Measurements from ENCODE around the gene POLN. TPM values are rescaled to one million over a fixed set of nuclear protein-coding genes. Genes with fewer than 3 reads are reported as not detected.

POLN gene
- total RNA-seq, 1 experiment from 2014 or later, result 3.5 TPM

DNA sequence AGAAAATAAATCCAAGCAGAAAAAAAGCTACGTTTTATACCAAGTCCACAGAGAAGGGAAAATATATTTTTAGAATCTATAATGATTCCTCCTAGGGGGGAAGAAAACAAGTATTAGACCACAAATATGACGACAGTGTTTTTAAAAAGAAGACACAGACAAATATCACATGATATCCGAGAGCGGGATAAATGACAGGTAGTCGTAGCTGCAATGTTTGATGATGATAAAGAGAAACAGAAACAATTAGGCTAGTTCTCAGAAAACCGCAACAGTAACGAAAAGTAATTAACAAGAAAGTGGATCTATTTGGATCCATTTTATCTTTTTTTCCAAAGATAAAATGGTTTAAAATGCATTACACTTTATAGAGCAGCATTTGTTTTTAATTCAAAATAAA is 918 bp downstream of the POLN start:
- peaks cover 31% of the 10 kb centered on the region for H3K4me1 Mint-ChIP-seq
- ChIA-PET CTCF (interaction anchor here (0.9 to 2.9 kb wide), 5 partner anchors 20 to 201 kb away, joined by 3 to 32 read pairs (median 5); partner anchors contain the start of gene CFAP99), POLR2A (interaction anchor here (0.6 to 1.4 kb wide), 3 partner anchors 21 to 205 kb away, joined by 3 to 6 read pairs (median 5); partner anchors contain the start of gene MXD4)
- peaks cover 23% of the 10 kb centered on the region for H3K9me3 Mint-ChIP-seq
- peaks cover 13% of the 10 kb centered on the region for H3K27me3 Mint-ChIP-seq (ENCODE audit: low read depth)
- ATAC-seq (no peak), DNase-seq (ENCODE audit: low spot score) (no peak)
- H3K36me3 Mint-ChIP-seq, result peaks cover 23% of the 10 kb centered on the region
- 0 out of 2 replicates have a peak overlapping the region, but pooled peaks have one; percentile 35 for H3K27ac Mint-ChIP-seq
- H3K4me3 Mint-ChIP-seq, result peak overlapping the region; percentile 82
- TF ChIP-seq ZNF423 (CRISPR knock-in tag; IDR thresholded peaks at IDR 0.05), result no peak
- TF ChIP-seq, protein P1, sequence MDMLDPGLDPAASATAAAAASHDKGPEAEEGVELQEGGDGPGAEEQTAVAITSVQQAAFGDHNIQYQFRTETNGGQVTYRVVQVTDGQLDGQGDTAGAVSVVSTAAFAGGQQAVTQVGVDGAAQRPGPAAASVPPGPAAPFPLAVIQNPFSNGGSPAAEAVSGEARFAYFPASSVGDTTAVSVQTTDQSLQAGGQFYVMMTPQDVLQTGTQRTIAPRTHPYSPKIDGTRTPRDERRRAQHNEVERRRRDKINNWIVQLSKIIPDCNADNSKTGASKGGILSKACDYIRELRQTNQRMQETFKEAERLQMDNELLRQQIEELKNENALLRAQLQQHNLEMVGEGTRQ (CRISPR knock-in tag; IDR thresholded peaks at IDR 0.05), result no peak
- TF ChIP-seq, protein P2, sequence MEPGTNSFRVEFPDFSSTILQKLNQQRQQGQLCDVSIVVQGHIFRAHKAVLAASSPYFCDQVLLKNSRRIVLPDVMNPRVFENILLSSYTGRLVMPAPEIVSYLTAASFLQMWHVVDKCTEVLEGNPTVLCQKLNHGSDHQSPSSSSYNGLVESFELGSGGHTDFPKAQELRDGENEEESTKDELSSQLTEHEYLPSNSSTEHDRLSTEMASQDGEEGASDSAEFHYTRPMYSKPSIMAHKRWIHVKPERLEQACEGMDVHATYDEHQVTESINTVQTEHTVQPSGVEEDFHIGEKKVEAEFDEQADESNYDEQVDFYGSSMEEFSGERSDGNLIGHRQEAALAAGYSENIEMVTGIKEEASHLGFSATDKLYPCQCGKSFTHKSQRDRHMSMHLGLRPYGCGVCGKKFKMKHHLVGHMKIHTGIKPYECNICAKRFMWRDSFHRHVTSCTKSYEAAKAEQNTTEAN (CRISPR knock-in tag; IDR thresholded peaks at IDR 0.05), result no peak
- no peak for TF ChIP-seq GRHL2 (CRISPR knock-in tag; IDR thresholded peaks at IDR 0.05; ENCODE audit: insufficient replicate concordance, severe bottlenecking)
- TF ChIP-seq, protein P3, sequence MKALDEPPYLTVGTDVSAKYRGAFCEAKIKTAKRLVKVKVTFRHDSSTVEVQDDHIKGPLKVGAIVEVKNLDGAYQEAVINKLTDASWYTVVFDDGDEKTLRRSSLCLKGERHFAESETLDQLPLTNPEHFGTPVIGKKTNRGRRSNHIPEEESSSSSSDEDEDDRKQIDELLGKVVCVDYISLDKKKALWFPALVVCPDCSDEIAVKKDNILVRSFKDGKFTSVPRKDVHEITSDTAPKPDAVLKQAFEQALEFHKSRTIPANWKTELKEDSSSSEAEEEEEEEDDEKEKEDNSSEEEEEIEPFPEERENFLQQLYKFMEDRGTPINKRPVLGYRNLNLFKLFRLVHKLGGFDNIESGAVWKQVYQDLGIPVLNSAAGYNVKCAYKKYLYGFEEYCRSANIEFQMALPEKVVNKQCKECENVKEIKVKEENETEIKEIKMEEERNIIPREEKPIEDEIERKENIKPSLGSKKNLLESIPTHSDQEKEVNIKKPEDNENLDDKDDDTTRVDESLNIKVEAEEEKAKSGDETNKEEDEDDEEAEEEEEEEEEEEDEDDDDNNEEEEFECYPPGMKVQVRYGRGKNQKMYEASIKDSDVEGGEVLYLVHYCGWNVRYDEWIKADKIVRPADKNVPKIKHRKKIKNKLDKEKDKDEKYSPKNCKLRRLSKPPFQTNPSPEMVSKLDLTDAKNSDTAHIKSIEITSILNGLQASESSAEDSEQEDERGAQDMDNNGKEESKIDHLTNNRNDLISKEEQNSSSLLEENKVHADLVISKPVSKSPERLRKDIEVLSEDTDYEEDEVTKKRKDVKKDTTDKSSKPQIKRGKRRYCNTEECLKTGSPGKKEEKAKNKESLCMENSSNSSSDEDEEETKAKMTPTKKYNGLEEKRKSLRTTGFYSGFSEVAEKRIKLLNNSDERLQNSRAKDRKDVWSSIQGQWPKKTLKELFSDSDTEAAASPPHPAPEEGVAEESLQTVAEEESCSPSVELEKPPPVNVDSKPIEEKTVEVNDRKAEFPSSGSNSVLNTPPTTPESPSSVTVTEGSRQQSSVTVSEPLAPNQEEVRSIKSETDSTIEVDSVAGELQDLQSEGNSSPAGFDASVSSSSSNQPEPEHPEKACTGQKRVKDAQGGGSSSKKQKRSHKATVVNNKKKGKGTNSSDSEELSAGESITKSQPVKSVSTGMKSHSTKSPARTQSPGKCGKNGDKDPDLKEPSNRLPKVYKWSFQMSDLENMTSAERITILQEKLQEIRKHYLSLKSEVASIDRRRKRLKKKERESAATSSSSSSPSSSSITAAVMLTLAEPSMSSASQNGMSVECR (CRISPR knock-in tag; IDR thresholded peaks at IDR 0.05; ENCODE audit: borderline replicate concordance), result no peak
- TF ChIP-seq, protein P4, sequence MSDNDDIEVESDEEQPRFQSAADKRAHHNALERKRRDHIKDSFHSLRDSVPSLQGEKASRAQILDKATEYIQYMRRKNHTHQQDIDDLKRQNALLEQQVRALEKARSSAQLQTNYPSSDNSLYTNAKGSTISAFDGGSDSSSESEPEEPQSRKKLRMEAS (CRISPR knock-in tag; IDR thresholded peaks at IDR 0.05), result no peak
- TF ChIP-seq, protein P5, sequence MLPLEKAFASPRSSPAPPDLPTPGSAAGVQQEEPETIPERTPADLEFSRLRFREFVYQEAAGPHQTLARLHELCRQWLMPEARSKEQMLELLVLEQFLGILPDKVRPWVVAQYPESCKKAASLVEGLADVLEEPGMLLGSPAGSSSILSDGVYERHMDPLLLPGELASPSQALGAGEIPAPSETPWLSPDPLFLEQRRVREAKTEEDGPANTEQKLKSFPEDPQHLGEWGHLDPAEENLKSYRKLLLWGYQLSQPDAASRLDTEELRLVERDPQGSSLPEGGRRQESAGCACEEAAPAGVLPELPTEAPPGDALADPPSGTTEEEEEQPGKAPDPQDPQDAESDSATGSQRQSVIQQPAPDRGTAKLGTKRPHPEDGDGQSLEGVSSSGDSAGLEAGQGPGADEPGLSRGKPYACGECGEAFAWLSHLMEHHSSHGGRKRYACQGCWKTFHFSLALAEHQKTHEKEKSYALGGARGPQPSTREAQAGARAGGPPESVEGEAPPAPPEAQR (CRISPR knock-in tag; IDR thresholded peaks at IDR 0.05), result no peak
- TF ChIP-seq, protein P6, sequence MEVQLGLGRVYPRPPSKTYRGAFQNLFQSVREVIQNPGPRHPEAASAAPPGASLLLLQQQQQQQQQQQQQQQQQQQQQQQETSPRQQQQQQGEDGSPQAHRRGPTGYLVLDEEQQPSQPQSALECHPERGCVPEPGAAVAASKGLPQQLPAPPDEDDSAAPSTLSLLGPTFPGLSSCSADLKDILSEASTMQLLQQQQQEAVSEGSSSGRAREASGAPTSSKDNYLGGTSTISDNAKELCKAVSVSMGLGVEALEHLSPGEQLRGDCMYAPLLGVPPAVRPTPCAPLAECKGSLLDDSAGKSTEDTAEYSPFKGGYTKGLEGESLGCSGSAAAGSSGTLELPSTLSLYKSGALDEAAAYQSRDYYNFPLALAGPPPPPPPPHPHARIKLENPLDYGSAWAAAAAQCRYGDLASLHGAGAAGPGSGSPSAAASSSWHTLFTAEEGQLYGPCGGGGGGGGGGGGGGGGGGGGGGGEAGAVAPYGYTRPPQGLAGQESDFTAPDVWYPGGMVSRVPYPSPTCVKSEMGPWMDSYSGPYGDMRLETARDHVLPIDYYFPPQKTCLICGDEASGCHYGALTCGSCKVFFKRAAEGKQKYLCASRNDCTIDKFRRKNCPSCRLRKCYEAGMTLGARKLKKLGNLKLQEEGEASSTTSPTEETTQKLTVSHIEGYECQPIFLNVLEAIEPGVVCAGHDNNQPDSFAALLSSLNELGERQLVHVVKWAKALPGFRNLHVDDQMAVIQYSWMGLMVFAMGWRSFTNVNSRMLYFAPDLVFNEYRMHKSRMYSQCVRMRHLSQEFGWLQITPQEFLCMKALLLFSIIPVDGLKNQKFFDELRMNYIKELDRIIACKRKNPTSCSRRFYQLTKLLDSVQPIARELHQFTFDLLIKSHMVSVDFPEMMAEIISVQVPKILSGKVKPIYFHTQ (CRISPR knock-in tag; IDR thresholded peaks at IDR 0.05), result no peak

DNA sequence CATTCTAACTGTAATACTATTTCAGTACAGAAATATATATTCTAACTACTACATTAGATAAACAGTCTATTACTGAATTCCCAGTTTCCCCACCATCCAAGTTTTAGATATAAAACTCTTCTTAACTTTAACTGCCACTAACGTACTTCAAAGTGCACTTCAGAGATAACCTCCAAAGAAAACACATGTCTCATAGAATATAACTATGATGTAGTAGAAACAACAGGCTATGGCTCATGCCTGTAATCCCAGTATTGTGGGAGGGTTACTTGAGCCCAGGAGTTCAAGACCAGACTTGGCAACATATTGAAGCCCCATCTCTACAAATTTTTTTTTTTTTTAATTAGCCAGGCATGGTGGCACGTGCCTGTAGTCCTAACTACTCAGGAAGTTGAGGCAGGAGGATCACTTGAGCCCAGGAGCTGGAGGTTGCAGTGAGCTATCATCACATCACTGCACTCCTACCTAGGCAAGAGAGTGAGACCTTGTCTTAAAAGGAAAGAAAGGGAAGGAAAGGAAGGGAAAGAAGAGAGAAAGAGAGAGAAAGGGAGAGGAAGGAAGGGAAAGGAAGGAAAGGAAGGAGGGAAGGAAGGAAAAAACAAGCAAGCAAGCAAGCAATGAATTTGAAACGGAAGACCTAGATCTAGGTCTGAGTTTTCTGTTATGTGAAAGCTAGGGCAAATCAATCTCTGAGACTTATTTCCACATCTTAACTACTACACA is 4.8 kb downstream of the POLN start:
- H3K9me3 Mint-ChIP-seq, result no peaks in the 10 kb centered on the region
- CTCF ChIA-PET, result interaction anchor here (1.0 to 2.6 kb wide), 3 partner anchors 17 to 205 kb away, joined by 3 to 16 read pairs (median 7); no protein-coding TSS in a partner anchor
- TF ChIP-seq ZNF317 (CRISPR knock-in tag; IDR thresholded peaks at IDR 0.05; ENCODE audit: borderline replicate concordance, low read depth) (no peak), OVOL2 (CRISPR knock-in tag; IDR thresholded peaks at IDR 0.05; ENCODE audit: borderline replicate concordance) (no peak), NR2C2 (CRISPR knock-in tag; IDR thresholded peaks at IDR 0.05) (no peak), TP53 (CRISPR knock-in tag; IDR thresholded peaks at IDR 0.05) (no peak)
- TF ChIP-seq, protein P7, sequence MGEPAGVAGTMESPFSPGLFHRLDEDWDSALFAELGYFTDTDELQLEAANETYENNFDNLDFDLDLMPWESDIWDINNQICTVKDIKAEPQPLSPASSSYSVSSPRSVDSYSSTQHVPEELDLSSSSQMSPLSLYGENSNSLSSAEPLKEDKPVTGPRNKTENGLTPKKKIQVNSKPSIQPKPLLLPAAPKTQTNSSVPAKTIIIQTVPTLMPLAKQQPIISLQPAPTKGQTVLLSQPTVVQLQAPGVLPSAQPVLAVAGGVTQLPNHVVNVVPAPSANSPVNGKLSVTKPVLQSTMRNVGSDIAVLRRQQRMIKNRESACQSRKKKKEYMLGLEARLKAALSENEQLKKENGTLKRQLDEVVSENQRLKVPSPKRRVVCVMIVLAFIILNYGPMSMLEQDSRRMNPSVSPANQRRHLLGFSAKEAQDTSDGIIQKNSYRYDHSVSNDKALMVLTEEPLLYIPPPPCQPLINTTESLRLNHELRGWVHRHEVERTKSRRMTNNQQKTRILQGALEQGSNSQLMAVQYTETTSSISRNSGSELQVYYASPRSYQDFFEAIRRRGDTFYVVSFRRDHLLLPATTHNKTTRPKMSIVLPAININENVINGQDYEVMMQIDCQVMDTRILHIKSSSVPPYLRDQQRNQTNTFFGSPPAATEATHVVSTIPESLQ (CRISPR knock-in tag; IDR thresholded peaks at IDR 0.05), result no peak
- TF ChIP-seq, protein P6 (CRISPR knock-in tag; IDR thresholded peaks at IDR 0.05), result no peak
- TF ChIP-seq, protein P5 (CRISPR knock-in tag; IDR thresholded peaks at IDR 0.05), result no peak

More for the DNA sequence above, 4.8 kb downstream of the POLN start:
- H3K4me3 Mint-ChIP-seq, result no peak overlapping the region
- H3K4me1 Mint-ChIP-seq, result peaks cover 25% of the 10 kb centered on the region
- POLR2A ChIA-PET, result interaction anchor here (0.6 kb wide), 1 partner anchor 619 kb away, joined by 4 read pairs; no protein-coding TSS in a partner anchor
- ATAC-seq, result no peak
- peaks cover 19% of the 10 kb centered on the region for H3K36me3 Mint-ChIP-seq
- no peak for DNase-seq (ENCODE audit: low spot score)
- no peaks in the 10 kb centered on the region for H3K27me3 Mint-ChIP-seq (ENCODE audit: low read depth)
- H3K27ac Mint-ChIP-seq, result peak overlapping the region; percentile 25; the same call in 1 of the 2 replicates

All from WTC11 (cell line).